Fibroblast of lung (primary cell): ENCODE results near the gene MGST1.

Experiments
- CTCF ChIP-seq, 2 donors: IDR thresholded peaks in 1 of 2; conservative IDR thresholded peaks in 1 of 2; 1 replicate in 1 of 2; 2 replicates in 1 of 2; pipeline ENCODE4 v1.5.1; 2011 to 2012; ENCODE audit warnings: low read length in 2 of 2, control low read depth in 1 of 2, inconsistent platforms in 1 of 2, low read depth in 1 of 2, mild to moderate bottlenecking in 1 of 2
- EZH2 ChIP-seq: IDR thresholded peaks from 2 replicates; pipeline ENCODE4 v1.5.1; 2012; ENCODE audit warnings: low read length, control low read depth, mild to moderate bottlenecking; ENCODE audit errors: missing control alignments

GRCh38 chr12:16300122-16300521 lies 47.3 kb upstream of the MGST1 start:
- TF ChIP-seq EZH2 (no peak), CTCF (conservative IDR thresholded peaks at IDR 0.05 in 1 of 2, IDR thresholded peaks at IDR 0.05 in 1 of 2; ENCODE audit: low read depth in 1 of 2, low read length in 2 of 2) (no peak)
